A673 (cell line): ENCODE measurements around the gene DDR1.

Experiments
- CTCF ChIP-seq: fragments of 300-800, 200-600 bp; sonication (generic); conservative IDR thresholded peaks from 2 replicates; pipeline ENCODE4 v1.5.1; 2017; ENCODE audit warnings: low read depth, mild to moderate bottlenecking, antibody characterized with exemption, low read length, moderate library complexity, mixed read lengths
- EZH2 ChIP-seq: fragments of 200-600 bp; sonication (generic); IDR thresholded peaks from 2 replicates; pipeline ENCODE4 v1.6.1; 2017; ENCODE audit warnings: borderline replicate concordance, low read depth, mild to moderate bottlenecking, mixed read lengths, antibody characterized with exemption, low read length; ENCODE audit not compliant: poor library complexity, severe bottlenecking

GRCh38 chr6:30900863-30901417 is 16.6 kb downstream of the DDR1 start:
- TF ChIP-seq EZH2 (no peak), CTCF (no peak)
